Glomerular visceral epithelial cell (primary cell): ENCODE measurements around the gene RPS15.

Experiments used
- DNase-seq: peaks from one replicate; pipeline ENCODE4 v3.0.0-alpha.2; 2016; ENCODE audit errors: extremely low spot score

RPS15 gene

DNA sequence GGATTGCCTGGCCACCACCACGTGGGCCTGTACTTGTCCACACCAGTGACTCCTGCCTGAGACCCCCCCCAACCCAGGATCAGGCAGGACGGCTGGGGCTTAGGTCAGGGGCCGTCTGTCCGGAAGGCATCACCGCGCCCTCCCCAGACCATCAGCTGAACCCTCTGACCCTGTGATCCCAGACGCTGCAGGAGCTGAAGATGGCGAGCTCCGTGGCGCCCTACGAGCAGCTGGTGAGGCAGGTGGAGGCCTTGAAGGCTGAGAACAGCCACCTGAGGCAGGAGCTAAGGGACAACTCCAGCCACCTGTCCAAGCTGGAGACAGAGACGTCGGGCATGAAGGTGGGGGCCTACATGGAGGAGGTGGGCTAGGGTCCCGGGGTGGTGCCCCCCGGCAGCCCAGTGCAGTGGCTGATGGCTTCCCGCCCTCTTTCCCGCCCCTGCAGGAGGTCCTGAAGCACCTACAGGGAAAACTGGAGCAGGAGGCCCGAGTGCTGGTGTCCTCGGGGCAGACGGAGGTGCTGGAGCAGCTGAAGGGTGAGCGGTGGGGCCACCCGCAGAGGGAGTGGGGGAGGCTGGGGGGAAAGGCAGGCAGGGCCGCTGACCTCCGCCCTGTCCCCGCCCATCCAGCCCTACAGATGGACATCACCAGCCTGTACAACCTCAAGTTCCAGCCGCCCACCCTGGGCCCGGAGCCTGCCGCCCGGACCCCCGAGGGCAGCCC lies 14.8 kb downstream of the RPS15 start:
- no peak for DNase-seq

DNA sequence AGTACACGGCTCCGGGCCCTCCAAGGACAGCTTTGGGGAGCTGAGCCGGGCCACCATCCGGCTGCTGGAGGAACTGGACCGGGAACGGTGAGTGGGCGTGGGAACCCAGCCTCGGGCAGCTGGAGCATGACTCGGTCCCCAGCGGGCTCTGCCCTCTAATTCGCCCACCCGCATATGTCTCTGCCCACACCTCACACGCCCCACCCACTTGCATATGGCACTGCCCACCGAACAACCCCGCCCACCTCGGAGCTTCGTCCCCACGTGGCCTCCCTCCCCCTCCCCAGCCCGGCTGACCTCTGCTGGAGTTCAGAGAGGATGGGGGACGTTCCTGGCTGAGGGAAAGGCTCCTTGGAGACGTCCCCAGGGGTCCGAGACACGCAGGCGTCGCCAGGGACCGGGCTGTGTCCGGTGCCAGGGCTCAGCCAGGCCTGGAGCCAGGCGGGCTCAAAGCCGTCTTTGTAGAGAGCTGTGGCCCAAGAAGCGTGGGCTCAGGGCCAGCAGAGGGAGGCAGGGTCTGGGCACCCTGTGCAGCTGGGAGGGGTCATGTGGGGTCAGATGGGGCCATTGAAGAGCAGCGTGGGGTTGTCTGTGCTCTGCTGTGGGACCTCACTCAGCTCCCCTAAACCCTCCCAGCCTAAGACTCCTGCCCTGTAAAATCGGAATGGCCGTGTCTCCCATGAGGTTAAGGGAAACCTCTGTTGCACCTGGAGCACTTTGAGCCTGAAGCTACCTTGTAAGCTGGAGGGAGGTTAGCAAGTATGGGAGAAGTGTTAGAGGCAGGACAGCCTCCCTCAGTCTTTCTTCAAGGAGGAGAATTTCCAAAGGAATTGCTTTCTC lies 15.5 kb downstream of the RPS15 start:
- DNase-seq: peak; percentile 53

DNA sequence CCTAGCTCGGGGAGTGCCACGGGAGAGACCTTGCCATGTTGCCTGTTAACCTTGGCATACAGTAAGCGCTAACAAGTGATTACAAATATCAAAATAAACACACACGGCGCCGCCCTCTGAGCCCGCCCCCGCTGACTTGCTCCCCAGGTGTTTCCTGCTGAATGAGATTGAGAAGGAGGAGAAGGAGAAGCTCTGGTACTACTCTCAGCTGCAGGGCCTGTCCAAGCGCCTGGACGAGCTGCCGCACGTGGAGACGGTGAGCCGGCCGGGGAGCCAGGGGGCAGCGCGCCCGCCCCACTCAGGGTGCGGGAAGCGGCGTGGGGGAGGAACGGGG lies 16.8 kb downstream of the RPS15 start:
- no peak for DNase-seq

DNA sequence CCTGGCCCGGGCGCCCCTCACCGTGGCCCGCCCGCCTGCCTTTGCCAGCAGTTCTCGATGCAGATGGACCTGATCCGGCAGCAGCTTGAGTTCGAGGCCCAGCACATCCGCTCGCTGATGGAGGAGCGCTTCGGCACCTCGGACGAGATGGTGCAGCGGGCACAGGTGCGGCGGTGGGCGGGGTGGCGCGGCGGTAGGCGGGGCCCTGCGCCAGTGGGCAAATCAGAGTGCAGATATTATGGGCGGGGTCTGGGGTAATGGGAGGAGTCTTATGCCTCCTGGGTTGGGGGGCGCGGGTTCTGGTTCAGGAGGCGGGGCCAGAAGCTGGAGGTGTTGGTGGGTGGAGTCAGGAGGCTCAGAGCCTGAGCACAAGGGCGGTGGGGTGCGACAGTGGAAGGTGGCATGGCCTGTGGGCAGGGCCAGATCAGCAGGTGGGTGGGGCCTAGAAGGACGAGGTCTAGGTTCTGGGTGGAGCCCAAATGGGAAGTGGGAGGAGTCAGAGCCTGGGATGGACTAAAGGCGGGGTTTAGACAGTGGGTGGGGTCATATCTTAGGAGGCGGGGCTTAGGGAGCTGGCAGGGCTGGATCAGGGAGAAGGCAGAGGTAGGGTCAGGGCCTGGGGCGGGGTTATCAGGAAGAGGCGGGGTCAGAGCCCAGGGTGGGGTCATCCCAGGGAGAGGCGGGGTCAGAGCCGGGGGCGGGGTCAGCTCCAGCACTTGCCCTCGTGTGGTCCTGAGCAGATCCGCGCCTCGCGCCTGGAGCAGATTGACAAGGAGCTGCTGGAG lies 17.3 kb downstream of the RPS15 start:
- DNase-seq: peak; percentile 57

DNA sequence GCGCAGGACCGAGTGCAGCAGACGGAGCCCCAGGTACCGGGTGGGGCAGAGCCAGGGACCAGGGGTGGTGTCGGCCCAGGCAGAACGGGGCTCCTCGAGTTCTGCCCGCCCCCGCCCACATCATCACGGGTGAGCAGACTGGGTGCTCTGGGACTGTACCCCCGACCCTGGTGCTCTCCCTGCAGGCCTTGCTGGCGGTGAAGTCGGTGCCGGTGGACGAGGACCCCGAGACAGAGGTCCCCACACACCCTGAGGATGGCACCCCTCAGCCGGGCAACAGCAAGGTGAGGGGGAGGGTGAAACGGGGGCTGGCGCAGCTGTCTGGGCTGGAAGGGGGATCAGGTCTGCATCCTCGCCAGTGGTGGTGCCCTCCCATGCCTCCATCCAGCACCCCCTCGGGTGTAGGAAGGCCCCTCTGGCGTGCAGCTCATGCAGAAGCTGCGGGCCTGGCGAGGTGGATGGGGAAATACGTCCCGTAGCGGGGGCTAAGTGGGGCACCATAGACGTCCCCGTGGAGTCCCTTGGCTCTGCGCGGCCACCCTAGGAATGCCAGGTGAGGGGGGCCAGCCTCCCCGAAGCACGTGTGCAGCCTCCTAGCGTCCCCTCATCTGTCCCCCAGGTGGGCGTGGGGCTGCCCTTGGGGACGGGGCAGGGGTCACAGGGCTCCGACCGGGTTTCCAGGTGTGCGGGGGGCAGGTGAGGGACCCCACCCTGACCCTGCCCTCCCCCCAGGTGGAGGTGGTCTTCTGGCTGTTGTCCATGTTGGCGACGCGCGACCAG lies 18.1 kb downstream of the RPS15 start:
- DNase-seq: no peak

DNA sequence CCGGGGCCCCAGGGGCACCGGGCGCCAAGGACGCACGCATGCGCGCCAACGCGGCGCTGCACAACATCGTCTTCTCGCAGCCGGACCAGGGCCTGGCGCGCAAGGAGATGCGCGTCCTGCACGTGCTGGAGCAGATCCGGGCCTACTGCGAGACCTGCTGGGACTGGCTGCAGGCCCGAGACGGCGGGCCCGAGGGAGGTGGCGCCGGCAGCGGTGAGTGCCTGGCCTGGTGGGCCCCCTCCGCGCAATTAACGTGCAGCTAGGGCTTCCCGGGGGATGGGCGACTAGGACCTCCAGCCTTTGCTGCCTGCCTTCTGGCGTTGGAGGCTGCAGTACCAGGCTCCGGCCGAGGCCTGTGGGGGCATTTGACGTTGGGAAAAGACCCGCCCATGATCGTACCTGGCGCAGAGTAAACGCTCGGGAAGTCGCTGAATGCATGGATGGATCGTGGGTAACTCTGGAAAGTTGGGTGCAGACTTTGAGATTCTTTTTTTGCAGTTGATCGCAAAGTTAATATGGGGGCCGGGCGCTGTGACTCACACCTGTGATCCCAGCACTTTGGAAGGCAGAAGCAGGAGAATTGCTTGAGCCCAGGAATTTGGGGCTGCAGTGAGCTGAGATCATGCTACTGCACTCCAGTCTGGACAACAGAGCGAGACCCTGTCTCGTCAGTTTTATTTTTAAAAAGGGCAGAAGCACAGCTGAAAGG lies 19.0 kb downstream of the RPS15 start:
- DNase-seq: no peak

DNA sequence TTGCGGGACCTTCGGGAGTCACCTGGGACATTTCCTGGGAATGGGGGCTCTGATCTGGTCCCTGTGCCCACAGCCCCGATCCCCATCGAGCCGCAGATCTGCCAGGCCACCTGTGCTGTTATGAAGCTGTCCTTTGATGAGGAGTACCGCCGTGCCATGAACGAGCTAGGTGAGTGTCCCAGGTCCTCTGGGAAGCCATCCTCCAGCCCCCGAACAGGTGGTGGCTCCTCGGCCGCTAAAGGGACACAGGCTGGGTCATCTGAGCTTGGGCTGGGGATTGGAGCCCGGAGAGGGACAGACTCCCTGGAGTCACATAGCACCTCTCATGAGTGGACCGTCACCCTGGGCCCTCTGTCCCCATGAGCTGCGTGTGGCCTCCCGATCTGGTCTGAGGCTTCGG lies 19.7 kb downstream of the RPS15 start:
- DNase-seq: no peak

DNA sequence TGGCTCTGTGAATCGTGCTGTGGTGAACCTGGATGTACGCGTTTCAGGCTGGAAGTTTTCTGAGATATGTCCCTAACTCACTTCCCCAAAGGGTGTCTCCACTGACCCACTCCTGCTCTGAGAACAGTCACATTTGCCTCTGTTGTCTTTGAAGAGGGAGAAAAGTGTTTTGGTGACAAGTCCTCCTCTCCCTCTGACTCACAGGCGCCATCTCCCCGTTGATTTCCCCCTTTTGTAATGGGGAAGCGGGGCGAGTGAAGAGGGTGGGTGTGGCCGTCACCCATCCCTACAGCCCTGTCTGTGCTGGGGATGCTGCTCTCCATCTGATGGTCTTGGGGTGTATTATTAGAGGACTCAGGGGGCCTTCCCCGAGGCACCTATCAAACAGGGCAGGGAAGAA lies 21.3 kb downstream of the RPS15 start:
- DNase-seq: no peak

DNA sequence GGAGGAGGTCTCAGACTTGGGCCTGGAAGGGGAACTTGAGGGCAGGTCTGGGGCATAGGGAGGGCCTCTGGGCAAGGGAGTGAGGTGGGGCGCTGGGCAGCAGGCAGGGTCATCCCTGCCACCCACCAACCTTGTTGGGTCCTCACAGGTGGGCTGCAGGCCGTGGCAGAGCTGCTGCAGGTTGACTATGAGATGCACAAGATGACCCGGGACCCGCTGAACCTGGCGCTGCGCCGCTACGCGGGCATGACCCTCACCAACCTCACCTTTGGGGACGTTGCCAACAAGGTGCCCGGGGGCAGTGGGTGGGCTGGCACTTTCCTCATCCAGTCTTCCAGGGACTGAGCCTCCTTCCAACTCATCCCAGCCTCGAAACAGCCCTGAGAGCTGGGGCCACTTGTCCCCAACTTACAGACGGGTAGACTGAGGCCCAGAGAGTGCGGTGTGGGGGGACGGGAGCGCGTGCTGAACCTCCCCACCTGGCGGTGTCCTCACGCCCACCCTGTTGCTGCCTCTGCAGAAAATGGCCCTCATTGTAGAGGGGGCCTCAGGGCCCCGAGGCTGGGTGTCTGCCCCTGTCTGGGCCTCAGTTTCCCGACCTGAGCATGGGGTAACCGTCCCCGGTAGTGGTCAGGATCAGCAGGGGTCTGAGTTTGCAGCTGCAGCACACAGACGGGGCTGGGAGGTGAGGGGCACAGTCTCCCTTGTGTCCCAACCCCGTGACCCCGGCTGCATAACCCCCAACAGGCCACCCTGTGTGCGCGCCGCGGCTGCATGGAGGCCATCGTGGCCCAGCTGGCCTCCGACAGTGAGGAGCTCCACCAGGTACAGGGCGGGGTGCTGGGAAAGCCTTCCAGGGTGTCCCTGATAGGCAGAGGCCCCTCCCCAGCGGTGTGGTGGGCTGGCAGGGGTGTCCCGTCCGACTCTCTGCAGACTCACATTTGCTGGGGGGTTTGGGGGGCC lies 22.1 kb downstream of the RPS15 start:
- DNase-seq: no peak

DNA sequence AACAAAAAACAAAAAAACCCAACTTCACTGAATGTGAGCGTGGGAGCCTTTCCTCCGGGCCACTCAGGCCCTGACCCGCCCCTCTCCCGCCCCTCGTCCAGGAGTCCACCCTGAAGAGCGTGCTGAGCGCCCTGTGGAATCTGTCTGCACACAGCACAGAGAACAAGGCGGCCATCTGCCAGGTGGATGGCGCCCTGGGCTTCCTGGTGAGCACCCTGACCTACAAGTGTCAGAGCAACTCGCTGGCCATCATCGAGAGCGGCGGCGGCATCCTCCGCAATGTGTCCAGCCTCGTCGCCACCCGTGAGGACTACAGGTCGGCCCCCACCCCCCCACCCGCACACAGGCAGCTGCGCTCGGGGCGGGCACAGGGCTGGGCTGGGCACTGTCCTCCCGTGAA lies 23.7 kb downstream of the RPS15 start:
- DNase-seq: no peak

DNA sequence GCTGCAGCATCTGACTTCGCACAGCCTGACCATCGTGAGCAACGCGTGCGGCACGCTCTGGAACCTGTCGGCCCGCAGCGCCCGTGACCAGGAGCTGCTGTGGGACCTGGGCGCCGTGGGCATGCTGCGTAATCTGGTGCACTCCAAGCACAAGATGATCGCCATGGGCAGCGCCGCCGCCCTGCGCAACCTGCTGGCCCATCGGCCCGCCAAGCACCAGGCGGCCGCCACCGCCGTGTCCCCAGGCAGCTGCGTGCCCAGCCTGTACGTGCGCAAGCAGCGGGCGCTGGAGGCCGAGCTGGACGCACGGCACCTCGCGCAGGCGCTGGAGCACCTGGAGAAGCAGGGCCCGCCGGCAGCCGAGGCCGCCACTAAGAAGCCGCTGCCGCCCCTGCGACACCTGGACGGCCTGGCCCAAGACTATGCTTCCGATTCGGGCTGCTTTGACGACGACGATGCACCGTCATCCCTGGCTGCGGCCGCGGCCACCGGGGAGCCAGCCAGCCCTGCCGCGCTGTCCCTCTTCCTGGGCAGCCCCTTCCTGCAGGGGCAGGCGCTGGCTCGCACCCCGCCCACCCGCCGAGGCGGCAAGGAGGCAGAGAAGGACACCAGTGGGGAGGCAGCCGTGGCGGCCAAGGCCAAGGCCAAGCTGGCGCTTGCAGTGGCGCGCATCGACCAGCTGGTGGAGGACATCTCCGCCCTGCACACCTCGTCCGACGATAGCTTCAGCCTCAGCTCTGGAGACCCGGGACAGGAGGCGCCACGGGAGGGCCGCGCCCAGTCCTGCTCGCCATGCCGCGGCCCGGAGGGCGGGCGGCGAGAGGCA lies 27.2 kb downstream of the RPS15 start:
- no peak for DNase-seq

DNA sequence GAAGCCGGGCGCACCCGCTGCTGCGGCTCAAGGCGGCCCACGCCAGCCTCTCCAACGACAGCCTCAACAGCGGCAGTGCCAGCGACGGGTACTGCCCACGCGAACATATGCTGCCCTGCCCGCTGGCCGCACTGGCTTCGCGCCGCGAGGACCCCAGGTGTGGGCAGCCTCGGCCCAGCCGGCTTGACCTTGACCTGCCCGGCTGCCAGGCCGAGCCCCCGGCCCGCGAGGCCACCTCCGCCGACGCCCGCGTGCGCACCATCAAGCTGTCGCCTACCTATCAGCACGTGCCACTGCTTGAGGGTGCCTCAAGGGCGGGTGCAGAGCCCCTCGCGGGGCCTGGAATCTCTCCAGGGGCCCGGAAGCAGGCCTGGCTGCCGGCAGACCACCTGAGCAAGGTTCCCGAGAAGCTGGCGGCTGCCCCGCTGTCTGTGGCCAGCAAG lies 27.8 kb downstream of the RPS15 start:
- no peak for DNase-seq

DNA sequence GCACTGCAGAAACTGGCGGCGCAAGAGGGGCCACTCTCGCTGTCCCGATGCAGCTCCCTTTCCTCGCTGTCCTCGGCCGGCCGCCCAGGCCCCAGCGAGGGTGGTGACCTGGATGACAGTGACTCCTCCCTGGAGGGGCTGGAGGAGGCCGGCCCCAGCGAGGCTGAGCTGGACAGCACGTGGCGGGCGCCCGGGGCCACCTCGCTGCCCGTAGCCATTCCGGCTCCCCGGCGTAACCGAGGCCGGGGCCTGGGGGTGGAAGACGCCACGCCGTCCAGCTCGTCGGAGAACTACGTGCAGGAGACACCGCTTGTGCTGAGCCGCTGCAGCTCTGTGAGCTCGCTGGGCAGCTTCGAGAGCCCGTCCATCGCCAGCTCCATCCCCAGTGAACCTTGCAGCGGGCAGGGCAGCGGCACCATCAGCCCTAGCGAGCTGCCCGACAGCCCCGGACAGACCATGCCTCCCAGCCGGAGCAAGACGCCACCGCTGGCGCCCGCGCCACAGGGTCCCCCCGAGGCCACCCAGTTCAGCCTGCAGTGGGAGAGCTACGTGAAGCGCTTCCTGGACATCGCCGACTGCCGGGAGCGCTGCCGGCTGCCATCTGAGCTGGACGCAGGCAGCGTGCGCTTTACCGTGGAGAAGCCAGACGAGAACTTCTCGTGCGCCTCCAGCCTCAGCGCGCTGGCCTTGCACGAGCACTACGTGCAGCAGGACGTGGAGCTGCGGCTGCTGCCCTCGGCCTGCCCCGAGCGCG lies 28.4 kb downstream of the RPS15 start:
- no peak for DNase-seq

DNA sequence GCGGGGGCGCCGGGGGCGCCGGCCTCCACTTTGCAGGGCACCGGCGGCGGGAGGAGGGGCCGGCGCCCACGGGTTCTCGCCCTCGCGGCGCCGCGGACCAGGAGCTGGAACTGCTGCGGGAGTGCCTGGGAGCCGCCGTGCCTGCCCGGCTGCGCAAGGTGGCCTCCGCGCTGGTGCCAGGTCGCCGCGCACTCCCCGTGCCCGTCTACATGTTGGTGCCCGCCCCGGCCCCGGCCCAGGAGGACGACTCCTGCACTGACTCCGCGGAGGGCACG lies 29.0 kb downstream of the RPS15 start:
- no peak for DNase-seq

DNA sequence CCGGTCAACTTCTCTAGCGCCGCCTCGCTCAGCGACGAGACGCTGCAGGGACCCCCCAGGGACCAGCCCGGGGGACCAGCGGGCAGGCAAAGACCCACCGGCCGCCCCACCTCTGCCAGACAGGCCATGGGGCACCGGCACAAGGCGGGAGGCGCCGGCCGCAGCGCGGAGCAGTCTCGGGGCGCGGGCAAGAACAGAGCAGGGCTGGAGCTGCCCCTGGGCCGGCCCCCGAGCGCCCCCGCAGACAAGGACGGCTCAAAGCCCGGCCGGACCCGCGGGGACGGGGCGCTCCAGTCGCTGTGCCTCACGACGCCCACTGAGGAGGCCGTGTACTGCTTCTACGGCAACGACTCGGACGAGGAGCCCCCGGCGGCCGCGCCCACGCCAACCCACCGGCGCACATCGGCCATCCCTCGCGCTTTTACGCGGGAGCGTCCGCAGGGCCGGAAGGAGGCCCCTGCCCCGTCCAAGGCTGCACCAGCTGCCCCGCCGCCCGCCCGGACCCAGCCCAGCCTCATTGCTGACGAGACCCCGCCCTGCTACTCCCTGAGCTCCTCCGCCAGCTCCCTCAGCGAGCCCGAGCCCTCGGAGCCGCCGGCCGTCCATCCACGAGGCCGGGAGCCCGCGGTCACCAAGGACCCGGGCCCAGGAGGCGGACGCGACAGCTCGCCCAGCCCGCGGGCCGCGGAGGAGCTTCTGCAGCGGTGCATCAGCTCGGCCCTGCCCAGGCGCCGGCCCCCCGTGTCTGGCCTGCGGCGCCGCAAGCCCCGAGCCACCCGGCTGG lies 29.5 kb downstream of the RPS15 start:
- DNase-seq: no peak

DNA sequence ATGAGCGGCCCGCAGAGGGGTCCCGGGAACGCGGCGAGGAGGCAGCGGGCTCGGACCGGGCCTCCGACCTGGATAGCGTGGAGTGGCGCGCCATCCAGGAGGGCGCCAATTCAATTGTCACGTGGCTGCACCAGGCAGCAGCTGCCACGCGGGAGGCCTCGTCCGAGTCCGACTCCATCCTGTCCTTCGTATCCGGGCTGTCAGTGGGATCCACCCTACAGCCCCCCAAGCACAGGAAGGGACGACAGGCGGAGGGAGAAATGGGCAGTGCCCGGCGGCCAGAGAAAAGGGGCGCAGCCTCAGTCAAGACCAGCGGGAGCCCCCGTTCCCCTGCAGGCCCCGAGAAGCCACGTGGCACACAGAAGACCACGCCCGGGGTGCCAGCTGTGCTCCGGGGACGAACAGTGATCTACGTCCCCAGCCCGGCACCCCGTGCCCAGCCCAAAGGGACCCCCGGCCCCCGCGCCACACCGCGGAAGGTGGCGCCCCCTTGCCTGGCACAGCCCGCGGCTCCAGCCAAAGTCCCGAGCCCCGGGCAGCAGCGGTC lies 30.2 kb downstream of the RPS15 start:
- DNase-seq: no peak

DNA sequence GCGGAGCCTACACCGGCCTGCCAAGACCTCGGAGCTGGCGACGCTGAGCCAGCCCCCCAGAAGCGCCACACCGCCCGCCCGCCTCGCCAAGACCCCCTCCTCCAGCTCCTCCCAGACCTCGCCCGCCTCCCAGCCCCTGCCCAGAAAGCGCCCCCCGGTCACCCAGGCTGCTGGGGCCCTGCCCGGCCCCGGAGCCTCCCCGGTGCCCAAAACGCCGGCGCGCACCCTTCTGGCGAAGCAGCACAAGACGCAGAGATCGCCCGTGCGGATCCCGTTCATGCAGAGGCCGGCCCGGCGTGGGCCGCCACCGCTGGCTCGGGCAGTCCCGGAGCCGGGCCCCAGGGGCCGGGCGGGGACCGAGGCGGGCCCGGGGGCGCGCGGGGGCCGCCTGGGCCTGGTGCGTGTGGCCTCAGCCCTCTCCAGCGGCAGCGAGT lies 30.6 kb downstream of the RPS15 start:
- peak; percentile 52 for DNase-seq
